Adrenal gland (tissue), 12 donors: ENCODE results near the gene LPCAT4. TPM values are rescaled to one million over a fixed set of nuclear protein-coding genes. Genes with fewer than 3 reads are reported as not detected.
"Not testable (repeated sequence)": the region's sequence is repeated elsewhere in the genome, so short reads cannot be mapped to it uniquely, and the experiment has no call there.

Source experiments
- DNase-seq, 7 donors: peaks; one replicate each; pipeline ENCODE4 v3.0.0-alpha.2; 2019 to 2020
- H3K27ac ChIP-seq, 5 donors: fragments of 200-600 bp; sonication (generic) in 4 of 5; 1 replicate in 3 of 5; 2 replicates in 2 of 5; pipeline versions ENCODE4 v1.5.1 to v1.8.0; 2016 to 2020; ENCODE audit warnings: mild to moderate bottlenecking in 1 of 5
- H3K27me3 ChIP-seq: fragments of 200-600 bp; 2 replicates; pipeline ENCODE4 v1.8.0; 2021
- H3K36me3 ChIP-seq, 2 donors: fragments of 200-600 bp; replicated peaks in 1 of 2; 1 replicate in 1 of 2; 2 replicates in 1 of 2; pipeline versions ENCODE4 v1.5.1 to v1.8.0; 2018 to 2022
- H3K4me1 ChIP-seq, 2 donors: fragments of 200-600 bp; replicated peaks in 1 of 2; 1 replicate in 1 of 2; 2 replicates in 1 of 2; pipeline versions ENCODE4 v1.5.1 to v1.8.0; 2018 to 2021
- H3K4me3 ChIP-seq, 4 donors: fragments of 200-600 bp; sonication (generic) in 3 of 4; one replicate each; pipeline ENCODE4 v1.5.1; 2016 to 2018
- H3K9me3 ChIP-seq, 3 donors: fragments of 200-600 bp; sonication (generic) in 1 of 3; replicated peaks in 1 of 3; 1 replicate in 2 of 3; 2 replicates in 1 of 3; pipeline versions ENCODE4 v1.5.1 to v1.8.0; 2016 to 2021
- POLR2A ChIP-seq, 2 donors: fragments of 450-650 bp; IDR thresholded peaks; one replicate each; pipeline ENCODE4 v1.6.1; 2017; ENCODE audit warnings: antibody characterized with exemption in 2 of 2, mild to moderate bottlenecking in 2 of 2, moderate library complexity in 1 of 2
- WGBS, 4 donors: extraction: QIAGEN DNeasy Blood & Tissue Kit in 2 of 4; methylation state at CpG; one replicate each; pipeline versions ENCODE4 v1.1.5 to v1.1.7; 2013 to 2017; 5-methylcytosine and 5-hydroxymethylcytosine counted together
- intact Hi-C, 2 donors: fragments of 100-400 bp; cut with DNase I; formaldehyde crosslinking; loops; one replicate each; pipeline versions ENCODE4 v1.14.1 to v1.15.0; 2022 to 2023
- polyA plus RNA-seq, 3 donors: library from polyadenylated mRNA; stranded (reverse); fragments of 200-250 nt in 2 of 3; fragments of 350-450 nt in 1 of 3; fragmentation: Illumina TruSeq in 1 of 3; extraction: RNeasy Lipid Tissue Mini Kit (QIAGEN cat#74804) in 1 of 3; gene quantifications; one replicate each; pipeline ENCODE4 v1.2.3, GENCODE V29; 2013 to 2014
- total RNA-seq, 9 donors: library from RNA; depleted of rRNA in 4 of 9; stranded (reverse); fragments of >200 nt in 4 of 9; fragments of 120-200 nt in 1 of 9; fragmentation: NEBNext Ultra II Directional in 1 of 9; extraction: Animal tissue kit (Norgen Biotek cat#: 25700) in 1 of 9; gene quantifications; one replicate each; pipeline versions ENCODE4 v1.1.0 to v1.2.4, GENCODE V29; 2013 to 2023
- TF ChIP-seq, protein P1 (sequence below), 6 experiments: fragments of 450-650 bp in 4 of 6; fragments of 200-600 bp in 2 of 6; sonication (generic) in 1 of 6; IDR thresholded peaks; 1 replicate in 5 of 6; 2 replicates in 1 of 6; pipeline versions ENCODE4 v1.5.1 to v1.8.0; 2016 to 2021; ENCODE audit warnings: antibody characterized with exemption in 6 of 6, mild to moderate bottlenecking in 2 of 6, moderate library complexity in 1 of 6
- donor health status: healthy with polysubstance abuse.
- donor health status: Bipolar disorder and iron deficiency.
- donor health status: DM: yes; HTN: yes; CAD: no.
- donor health status: DM: no; HTN: no; CAD: no.
- donor health status: DM: no; HTN: no; CAD: no.
- donor health status: DM: yes; HTN: yes; CAD: no.

Gene LPCAT4
- total and polyA plus RNA-seq, 12 donors: 1.2 to 31.6 (median 12.6) TPM

DNA sequence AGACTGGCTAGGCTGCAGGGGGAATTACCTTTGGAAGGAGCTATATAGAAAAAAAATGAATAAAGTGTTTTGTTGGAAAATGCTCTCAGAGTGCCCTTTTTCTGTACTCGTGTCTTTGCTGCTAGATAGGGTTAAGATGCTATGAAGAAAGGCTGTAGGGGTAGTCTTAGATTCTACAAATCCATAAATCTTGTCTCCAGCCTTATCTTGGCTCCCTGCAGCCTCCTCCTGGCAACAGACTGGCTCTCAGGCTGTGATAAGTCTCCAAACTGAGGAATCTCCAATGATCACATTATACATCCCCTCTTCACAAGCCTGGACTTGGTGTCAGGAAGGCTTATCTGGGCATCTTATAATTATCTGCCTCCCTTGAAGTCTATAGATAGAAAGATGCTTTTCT is 9.3 kb downstream of the LPCAT4 start:
- no peaks in the 10 kb centered on the region for H3K9me3 ChIP-seq
- DNase-seq: peak in 1 of 7 donors; percentile 1
- H3K4me1 ChIP-seq: no peaks in the 10 kb centered on the region
- WGBS, 4 donors: 73 to 93% (median 86%) methylated on average over 1 of the region's 1 CpG
- H3K27me3 ChIP-seq: no peaks in the 10 kb centered on the region
- H3K4me3 ChIP-seq: no peak overlapping the region
- TF ChIP-seq POLR2A (IDR thresholded peaks at IDR 0.05): no peak
- TF ChIP-seq, protein P1, sequence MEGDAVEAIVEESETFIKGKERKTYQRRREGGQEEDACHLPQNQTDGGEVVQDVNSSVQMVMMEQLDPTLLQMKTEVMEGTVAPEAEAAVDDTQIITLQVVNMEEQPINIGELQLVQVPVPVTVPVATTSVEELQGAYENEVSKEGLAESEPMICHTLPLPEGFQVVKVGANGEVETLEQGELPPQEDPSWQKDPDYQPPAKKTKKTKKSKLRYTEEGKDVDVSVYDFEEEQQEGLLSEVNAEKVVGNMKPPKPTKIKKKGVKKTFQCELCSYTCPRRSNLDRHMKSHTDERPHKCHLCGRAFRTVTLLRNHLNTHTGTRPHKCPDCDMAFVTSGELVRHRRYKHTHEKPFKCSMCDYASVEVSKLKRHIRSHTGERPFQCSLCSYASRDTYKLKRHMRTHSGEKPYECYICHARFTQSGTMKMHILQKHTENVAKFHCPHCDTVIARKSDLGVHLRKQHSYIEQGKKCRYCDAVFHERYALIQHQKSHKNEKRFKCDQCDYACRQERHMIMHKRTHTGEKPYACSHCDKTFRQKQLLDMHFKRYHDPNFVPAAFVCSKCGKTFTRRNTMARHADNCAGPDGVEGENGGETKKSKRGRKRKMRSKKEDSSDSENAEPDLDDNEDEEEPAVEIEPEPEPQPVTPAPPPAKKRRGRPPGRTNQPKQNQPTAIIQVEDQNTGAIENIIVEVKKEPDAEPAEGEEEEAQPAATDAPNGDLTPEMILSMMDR (IDR thresholded peaks at IDR 0.05): no peak
- peaks cover 0 to 4% of the 10 kb centered on the region in 2 donors for H3K36me3 ChIP-seq
- no peak overlapping the region for H3K27ac ChIP-seq
- intact Hi-C loops: no loop called here

DNA sequence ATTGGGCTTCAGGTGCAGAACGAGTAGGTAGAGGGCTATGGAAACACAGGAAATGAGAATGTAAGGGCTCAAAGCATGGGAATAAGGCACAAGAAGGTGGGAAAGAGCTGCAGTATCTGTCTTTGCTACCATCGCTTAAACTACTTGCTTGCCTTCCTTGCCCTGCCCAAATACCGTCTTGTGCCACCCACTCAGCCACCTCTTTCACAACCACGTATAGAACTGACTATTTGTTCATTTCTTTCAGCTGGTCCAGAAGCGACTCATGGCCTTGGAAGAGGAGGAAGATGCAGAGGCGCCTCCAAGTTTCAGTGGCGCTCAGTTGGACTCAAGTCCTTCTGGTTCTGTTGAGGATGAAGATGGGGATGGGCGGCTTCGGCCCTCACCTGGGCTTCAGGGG is 11.8 kb downstream of the LPCAT4 start:
- Histone ChIP-seq H3K4me3 (no peak overlapping the region), H3K36me3 (peaks cover 0 to 4% of the 10 kb centered on the region in 2 donors), H3K4me1 (no peaks in the 10 kb centered on the region), H3K27ac (no peak overlapping the region), H3K27me3 (no peaks in the 10 kb centered on the region), H3K9me3 (no peaks in the 10 kb centered on the region)
- 88 to 96% (median 89%) methylated on average over 9 of the region's 9 CpGs for WGBS, 4 donors
- no peak for TF ChIP-seq POLR2A (IDR thresholded peaks at IDR 0.05)
- TF ChIP-seq, protein P1 (IDR thresholded peaks at IDR 0.05): no peak
- intact Hi-C loops: no loop called here
- DNase-seq: no peak

DNA sequence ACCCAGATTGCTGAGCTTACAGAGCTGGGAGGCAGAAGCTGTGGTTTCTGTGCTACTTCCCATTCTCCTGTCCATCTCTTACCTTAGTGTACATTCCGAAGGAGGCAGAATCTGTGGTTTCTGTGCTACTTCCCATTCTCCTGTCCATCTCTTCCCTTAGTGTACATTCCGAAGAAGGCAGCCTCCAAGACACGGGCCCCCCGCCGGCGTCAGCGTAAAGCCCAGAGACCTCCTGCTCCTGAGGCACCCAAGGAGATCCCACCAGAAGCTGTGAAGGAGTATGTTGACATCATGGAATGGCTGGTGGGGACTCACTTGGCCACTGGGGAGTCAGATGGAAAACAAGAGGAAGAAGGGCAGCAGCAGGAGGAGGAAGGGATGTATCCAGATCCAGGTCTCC is 12.7 kb downstream of the LPCAT4 start:
- DNase-seq: no peak
- intact Hi-C loops: no loop called here
- 83 to 95% (median 92%) methylated on average over 6 to 7 of the region's 7 CpGs for WGBS, 4 donors
- Histone ChIP-seq H3K36me3 (peaks cover 0 to 4% of the 10 kb centered on the region in 2 donors), H3K27ac (no peak overlapping the region), H3K9me3 (no peaks in the 10 kb centered on the region), H3K27me3 (no peaks in the 10 kb centered on the region), H3K4me3 (no peak overlapping the region), H3K4me1 (no peaks in the 10 kb centered on the region)
- no peak for TF ChIP-seq POLR2A (IDR thresholded peaks at IDR 0.05)
- TF ChIP-seq, protein P1 (IDR thresholded peaks at IDR 0.05): no peak

- peaks cover 0 to under 1% of the 10 kb centered on the region in 2 donors for H3K36me3 ChIP-seq
- H3K27ac ChIP-seq: no peak overlapping the region
- no peak overlapping the region for H3K4me3 ChIP-seq
- DNase-seq: no peak
- no peak for TF ChIP-seq POLR2A (IDR thresholded peaks at IDR 0.05)
- TF ChIP-seq, protein P1 (IDR thresholded peaks at IDR 0.05): no peak
- WGBS, 4 donors: 64 to 91% (median 83%) methylated on average over 1 to 2 of the region's 2 CpGs
- intact Hi-C loops: no loop called here
- no peaks in the 10 kb centered on the region for H3K9me3 ChIP-seq
- no peaks in the 10 kb centered on the region for H3K27me3 ChIP-seq
- H3K4me1 ChIP-seq: no peaks in the 10 kb centered on the region
These were observed 13.4 kb downstream of the LPCAT4 start for GRCh38 chr15:34353627-34354026.

GRCh38 chr15:34352996-34353395 is 14.0 kb downstream of the LPCAT4 start:
- H3K36me3 ChIP-seq, intact Hi-C loops, H3K27ac ChIP-seq, H3K4me3 ChIP-seq, H3K9me3 ChIP-seq, H3K4me1 ChIP-seq, DNase-seq, H3K27me3 ChIP-seq: not testable (repeated sequence)
- WGBS, 4 donors: 89 to 95% (median 92%) methylated on average over 12 of the region's 12 CpGs
